Liver (tissue), 9 donors: ENCODE measurements around the gene MED8. TPM values are rescaled to one million over a fixed set of nuclear protein-coding genes. Genes with fewer than 3 reads are reported as not detected.

Experiments used
- DNase-seq: peaks from one replicate; pipeline ENCODE4 v3.0.0-alpha.2; 2017; ENCODE audit warnings: low spot score
- H3K27ac ChIP-seq, 2 donors: one replicate each; pipeline ENCODE4 v1.7.0; 2013; ENCODE audit warnings: inconsistent platforms in 2 of 2, low read length in 2 of 2, control low read depth in 1 of 2, low read depth in 1 of 2, mild to moderate bottlenecking in 1 of 2
- H3K27me3 ChIP-seq, 4 donors: one replicate each; pipeline versions ENCODE4 v1.6.1 to v1.7.0; 2013; ENCODE audit warnings: low read length in 3 of 4, inconsistent platforms in 1 of 4, mild to moderate bottlenecking in 1 of 4, moderate library complexity in 1 of 4; ENCODE audit not compliant: control insufficient read depth in 4 of 4, insufficient read depth in 4 of 4
- H3K36me3 ChIP-seq, 4 donors: one replicate each; pipeline versions ENCODE4 v1.6.1 to v1.7.0; 2013; ENCODE audit warnings: low read length in 3 of 4, mild to moderate bottlenecking in 3 of 4, low read depth in 1 of 4, moderate library complexity in 1 of 4; ENCODE audit not compliant: control insufficient read depth in 4 of 4, insufficient read depth in 3 of 4
- H3K4me1 ChIP-seq, 4 donors: one replicate each; pipeline versions ENCODE4 v1.6.1 to v1.7.0; 2013; ENCODE audit warnings: low read length in 3 of 4, mild to moderate bottlenecking in 3 of 4, moderate library complexity in 1 of 4; ENCODE audit not compliant: control insufficient read depth in 4 of 4, insufficient read depth in 4 of 4
- H3K4me3 ChIP-seq, 3 donors: one replicate each; pipeline versions ENCODE4 v1.6.1 to v1.7.0; 2013; ENCODE audit warnings: low read length in 3 of 3, control low read depth in 1 of 3, low read depth in 1 of 3, mild to moderate bottlenecking in 1 of 3
- H3K9ac ChIP-seq, 2 donors: one replicate each; pipeline ENCODE4 v1.7.0; 2013; ENCODE audit warnings: low read length in 2 of 2, mild to moderate bottlenecking in 2 of 2, moderate library complexity in 2 of 2, control low read depth in 1 of 2, low read depth in 1 of 2
- H3K9me3 ChIP-seq, 4 donors: one replicate each; pipeline versions ENCODE4 v1.6.1 to v1.7.0; 2013; ENCODE audit warnings: low read length in 3 of 4; ENCODE audit not compliant: control insufficient read depth in 4 of 4
- EGR1 ChIP-seq, 2 donors: IDR thresholded peaks; 2 replicates each; pipeline ENCODE4 v1.6.1; 2016 to 2018; ENCODE audit warnings: antibody characterized with exemption in 2 of 2, low read depth in 2 of 2
- FOXA1 ChIP-seq: IDR thresholded peaks from 2 replicates; pipeline ENCODE4 v1.6.1; 2016; ENCODE audit warnings: antibody characterized with exemption
- FOXA2 ChIP-seq: IDR thresholded peaks from 2 replicates; pipeline ENCODE4 v1.6.1; 2016; ENCODE audit warnings: antibody characterized with exemption
- GABPA ChIP-seq, 2 donors: IDR thresholded peaks in 1 of 2; conservative IDR thresholded peaks in 1 of 2; 2 replicates each; pipeline ENCODE4 v1.6.1; 2016; ENCODE audit warnings: antibody characterized with exemption in 2 of 2, mild to moderate bottlenecking in 1 of 2, moderate library complexity in 1 of 2
- HNF4A ChIP-seq, 2 donors: conservative IDR thresholded peaks; 2 replicates each; pipeline ENCODE4 v1.6.1; 2016; ENCODE audit warnings: antibody characterized with exemption in 2 of 2, mild to moderate bottlenecking in 2 of 2
- HNF4G ChIP-seq: IDR thresholded peaks from 2 replicates; pipeline ENCODE4 v1.6.1; 2016; ENCODE audit warnings: antibody characterized with exemption
- JUND ChIP-seq, 2 donors: IDR thresholded peaks; 2 replicates each; pipeline ENCODE4 v1.6.1; 2016; ENCODE audit warnings: antibody characterized with exemption in 2 of 2
- NR2F2 ChIP-seq: IDR thresholded peaks from 2 replicates; pipeline ENCODE4 v1.6.1; 2016; ENCODE audit warnings: antibody characterized with exemption
- RAD21 ChIP-seq, 2 donors: IDR thresholded peaks; 2 replicates each; pipeline ENCODE4 v1.6.1; 2016; ENCODE audit warnings: antibody characterized with exemption in 2 of 2, mild to moderate bottlenecking in 2 of 2
- RXRA ChIP-seq, 2 donors: IDR thresholded peaks; 2 replicates each; pipeline ENCODE4 v1.6.1; 2017 to 2018; ENCODE audit warnings: antibody characterized with exemption in 2 of 2, mild to moderate bottlenecking in 1 of 2
- SP1 ChIP-seq: IDR thresholded peaks from 2 replicates; pipeline ENCODE4 v1.6.1; 2018; ENCODE audit warnings: antibody characterized with exemption, mild to moderate bottlenecking
- TAF1 ChIP-seq: conservative IDR thresholded peaks from 2 replicates; pipeline ENCODE4 v1.6.1; 2016; ENCODE audit warnings: antibody characterized with exemption, mild to moderate bottlenecking
- YY1 ChIP-seq: IDR thresholded peaks from 2 replicates; pipeline ENCODE4 v1.6.1; 2016; ENCODE audit warnings: antibody characterized with exemption, mild to moderate bottlenecking
- WGBS: extraction: QIAGEN DNeasy Blood & Tissue Kit; methylation state at CpG from one replicate; pipeline ENCODE4 v1.1.7; 2013; 5-methylcytosine and 5-hydroxymethylcytosine counted together
- polyA plus RNA-seq, 2 donors: library from polyadenylated mRNA; stranded (reverse) in 1 of 2; unstranded in 1 of 2; fragments of 200-250 nt in 1 of 2; fragments of >200 nt in 1 of 2; fragmentation: Nextera tagmentation in 1 of 2; extraction: Ambion mirVana in 1 of 2; gene quantifications; one replicate each; pipeline versions ENCODE4 v1.2.1 to v1.2.3, GENCODE V29; 2013 to 2015
- total RNA-seq, 2 donors: library from RNA; depleted of rRNA; stranded (reverse); fragments of >200 nt; gene quantifications; one replicate each; pipeline ENCODE4 v1.2.3, GENCODE V29; 2014
- TF ChIP-seq, protein P1 (sequence below): IDR thresholded peaks from 2 replicates; pipeline ENCODE4 v1.6.1; 2016; ENCODE audit warnings: antibody characterized with exemption
- TF ChIP-seq, protein P2 (sequence below): IDR thresholded peaks from 2 replicates; pipeline ENCODE4 v1.6.1; 2016; ENCODE audit warnings: antibody characterized with exemption, mild to moderate bottlenecking
- TF ChIP-seq, protein P3 (sequence below): IDR thresholded peaks from 2 replicates; pipeline ENCODE4 v1.6.1; 2016; ENCODE audit warnings: antibody characterized with exemption
- TF ChIP-seq, protein P4 (sequence below): IDR thresholded peaks from 2 replicates; pipeline ENCODE4 v1.6.1; 2016; ENCODE audit warnings: antibody characterized with exemption
- donor health status: healthy.
- donor health status: healthy.
- donor health status: healthy.
- donor health status: healthy.
- donor health status: healthy.

The MED8 gene
- total and polyA plus RNA-seq, 4 donors, result 26.2 to 37.6 (median 29.1) TPM

DNA sequence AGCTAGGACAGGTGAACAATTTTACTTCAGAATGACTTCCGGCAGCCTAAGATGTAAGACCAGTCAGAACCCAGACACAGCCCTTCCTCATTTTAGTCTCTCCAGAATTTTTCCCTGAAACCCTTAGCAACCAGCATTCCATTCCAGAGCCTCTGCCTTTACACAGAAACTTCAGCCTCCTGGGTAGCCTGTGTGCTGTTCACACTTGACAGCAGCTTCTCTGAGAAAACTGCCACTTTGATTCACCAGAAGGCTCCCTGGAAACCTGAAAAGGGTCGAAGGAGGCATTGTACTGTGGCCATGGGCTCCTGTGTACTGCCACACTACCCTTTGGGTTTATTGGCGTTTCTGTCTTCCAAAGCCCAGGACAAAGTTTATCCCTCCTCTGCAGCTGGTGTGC lies 46.8 kb upstream of the MED8 start:
- DNase-seq, result no peak
- no peaks in the 10 kb centered on the region for H3K27me3 ChIP-seq
- H3K4me1 ChIP-seq, result peaks cover 0 to 6% (median 0%) of the 10 kb centered on the region in 4 donors
- H3K9ac ChIP-seq, result no peak overlapping the region
- TF ChIP-seq, protein P1, sequence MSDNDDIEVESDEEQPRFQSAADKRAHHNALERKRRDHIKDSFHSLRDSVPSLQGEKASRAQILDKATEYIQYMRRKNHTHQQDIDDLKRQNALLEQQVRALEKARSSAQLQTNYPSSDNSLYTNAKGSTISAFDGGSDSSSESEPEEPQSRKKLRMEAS, result no peak
- TF ChIP-seq HNF4A (conservative IDR thresholded peaks at IDR 0.05) (no peak), SP1 (no peak), FOXA2 (no peak), HNF4G (no peak), TAF1 (no peak), NR2F2 (no peak), EGR1 (IDR thresholded peaks at IDR 0.05; ENCODE audit: low read depth in 2 of 2) (no peak), JUND (IDR thresholded peaks at IDR 0.05) (no peak), YY1 (no peak), RAD21 (IDR thresholded peaks at IDR 0.05) (no peak), RXRA (IDR thresholded peaks at IDR 0.05) (no peak), FOXA1 (no peak)
- TF ChIP-seq, protein P2, sequence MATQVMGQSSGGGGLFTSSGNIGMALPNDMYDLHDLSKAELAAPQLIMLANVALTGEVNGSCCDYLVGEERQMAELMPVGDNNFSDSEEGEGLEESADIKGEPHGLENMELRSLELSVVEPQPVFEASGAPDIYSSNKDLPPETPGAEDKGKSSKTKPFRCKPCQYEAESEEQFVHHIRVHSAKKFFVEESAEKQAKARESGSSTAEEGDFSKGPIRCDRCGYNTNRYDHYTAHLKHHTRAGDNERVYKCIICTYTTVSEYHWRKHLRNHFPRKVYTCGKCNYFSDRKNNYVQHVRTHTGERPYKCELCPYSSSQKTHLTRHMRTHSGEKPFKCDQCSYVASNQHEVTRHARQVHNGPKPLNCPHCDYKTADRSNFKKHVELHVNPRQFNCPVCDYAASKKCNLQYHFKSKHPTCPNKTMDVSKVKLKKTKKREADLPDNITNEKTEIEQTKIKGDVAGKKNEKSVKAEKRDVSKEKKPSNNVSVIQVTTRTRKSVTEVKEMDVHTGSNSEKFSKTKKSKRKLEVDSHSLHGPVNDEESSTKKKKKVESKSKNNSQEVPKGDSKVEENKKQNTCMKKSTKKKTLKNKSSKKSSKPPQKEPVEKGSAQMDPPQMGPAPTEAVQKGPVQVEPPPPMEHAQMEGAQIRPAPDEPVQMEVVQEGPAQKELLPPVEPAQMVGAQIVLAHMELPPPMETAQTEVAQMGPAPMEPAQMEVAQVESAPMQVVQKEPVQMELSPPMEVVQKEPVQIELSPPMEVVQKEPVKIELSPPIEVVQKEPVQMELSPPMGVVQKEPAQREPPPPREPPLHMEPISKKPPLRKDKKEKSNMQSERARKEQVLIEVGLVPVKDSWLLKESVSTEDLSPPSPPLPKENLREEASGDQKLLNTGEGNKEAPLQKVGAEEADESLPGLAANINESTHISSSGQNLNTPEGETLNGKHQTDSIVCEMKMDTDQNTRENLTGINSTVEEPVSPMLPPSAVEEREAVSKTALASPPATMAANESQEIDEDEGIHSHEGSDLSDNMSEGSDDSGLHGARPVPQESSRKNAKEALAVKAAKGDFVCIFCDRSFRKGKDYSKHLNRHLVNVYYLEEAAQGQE, result no peak
- TF ChIP-seq, protein P3, sequence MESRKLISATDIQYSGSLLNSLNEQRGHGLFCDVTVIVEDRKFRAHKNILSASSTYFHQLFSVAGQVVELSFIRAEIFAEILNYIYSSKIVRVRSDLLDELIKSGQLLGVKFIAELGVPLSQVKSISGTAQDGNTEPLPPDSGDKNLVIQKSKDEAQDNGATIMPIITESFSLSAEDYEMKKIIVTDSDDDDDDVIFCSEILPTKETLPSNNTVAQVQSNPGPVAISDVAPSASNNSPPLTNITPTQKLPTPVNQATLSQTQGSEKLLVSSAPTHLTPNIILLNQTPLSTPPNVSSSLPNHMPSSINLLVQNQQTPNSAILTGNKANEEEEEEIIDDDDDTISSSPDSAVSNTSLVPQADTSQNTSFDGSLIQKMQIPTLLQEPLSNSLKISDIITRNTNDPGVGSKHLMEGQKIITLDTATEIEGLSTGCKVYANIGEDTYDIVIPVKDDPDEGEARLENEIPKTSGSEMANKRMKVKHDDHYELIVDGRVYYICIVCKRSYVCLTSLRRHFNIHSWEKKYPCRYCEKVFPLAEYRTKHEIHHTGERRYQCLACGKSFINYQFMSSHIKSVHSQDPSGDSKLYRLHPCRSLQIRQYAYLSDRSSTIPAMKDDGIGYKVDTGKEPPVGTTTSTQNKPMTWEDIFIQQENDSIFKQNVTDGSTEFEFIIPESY, result no peak
- TF ChIP-seq, protein P4, sequence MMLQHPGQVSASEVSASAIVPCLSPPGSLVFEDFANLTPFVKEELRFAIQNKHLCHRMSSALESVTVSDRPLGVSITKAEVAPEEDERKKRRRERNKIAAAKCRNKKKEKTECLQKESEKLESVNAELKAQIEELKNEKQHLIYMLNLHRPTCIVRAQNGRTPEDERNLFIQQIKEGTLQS, result no peak
- WGBS, result 86% methylated on average over 3 of the region's 3 CpGs
- no peaks in the 10 kb centered on the region for H3K9me3 ChIP-seq
- H3K4me3 ChIP-seq, result no peak overlapping the region
- H3K27ac ChIP-seq, result no peak overlapping the region
- peaks cover 5 to 64% (median 38%) of the 10 kb centered on the region in 4 donors for H3K36me3 ChIP-seq

DNA sequence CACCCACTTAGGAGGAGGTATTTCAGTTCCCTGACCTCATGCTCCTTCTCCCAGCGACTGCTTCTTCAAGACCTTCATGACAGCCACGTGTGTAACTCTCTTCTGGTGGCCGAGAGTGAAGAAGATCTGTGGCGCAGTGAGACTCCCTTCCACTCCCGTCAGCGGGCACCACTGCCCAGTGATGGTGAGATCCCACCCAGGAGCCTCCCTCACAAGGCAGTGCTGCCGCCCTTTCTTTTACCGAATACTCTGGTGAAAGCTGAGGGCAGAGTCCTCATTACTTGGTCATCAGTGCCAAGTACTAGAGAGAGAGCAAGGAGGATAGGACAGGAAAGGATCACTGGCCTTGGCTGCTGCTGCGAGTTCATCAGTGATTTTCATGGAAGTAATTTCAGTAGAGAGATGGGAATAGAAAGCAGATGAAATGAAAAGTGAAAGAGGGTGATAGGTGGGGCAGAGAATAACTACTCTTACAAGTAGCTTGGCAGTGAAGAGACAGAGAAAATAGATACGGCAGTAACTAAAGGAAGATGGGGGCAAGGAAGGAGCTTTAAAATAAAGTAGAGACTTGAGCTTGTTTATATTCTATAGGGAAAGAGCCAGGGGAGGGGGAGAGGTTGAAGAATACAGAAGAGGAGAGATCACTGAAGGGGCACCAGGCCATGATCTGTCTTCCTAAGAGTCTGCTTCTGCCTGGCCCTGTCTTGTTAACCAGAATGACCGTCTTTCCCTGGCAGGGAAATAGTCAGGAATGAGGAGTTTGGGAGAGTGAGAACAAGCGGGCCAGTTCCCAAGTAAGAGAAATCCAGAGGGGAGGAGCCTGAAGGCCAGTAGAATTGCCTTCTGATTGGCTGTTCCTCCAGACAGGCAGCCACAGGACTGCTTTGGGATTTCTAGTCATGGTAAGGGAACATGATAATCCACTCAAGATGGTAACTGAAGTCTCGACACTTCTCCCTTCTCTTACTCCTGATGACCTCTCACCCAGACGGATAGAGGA lies 45.8 kb upstream of the MED8 start:
- DNase-seq, result no peak
- H3K27ac ChIP-seq, result peak overlapping the region; percentile 11 to 34
- peaks cover 0 to 6% (median 0%) of the 10 kb centered on the region in 4 donors for H3K4me1 ChIP-seq
- H3K9ac ChIP-seq, result no peak overlapping the region
- no peaks in the 10 kb centered on the region for H3K9me3 ChIP-seq
- H3K36me3 ChIP-seq, result peaks cover 7 to 69% (median 41%) of the 10 kb centered on the region in 4 donors
- 77% methylated on average over 14 of the region's 14 CpGs for WGBS
- H3K4me3 ChIP-seq, result no peak overlapping the region
- no peaks in the 10 kb centered on the region for H3K27me3 ChIP-seq
- no peak for TF ChIP-seq YY1
- TF ChIP-seq, protein P3, result no peak
- no peak for TF ChIP-seq HNF4A (conservative IDR thresholded peaks at IDR 0.05)
- TF ChIP-seq RXRA (IDR thresholded peaks at IDR 0.05), result no peak
- TF ChIP-seq, protein P1, result no peak
- no peak for TF ChIP-seq EGR1 (IDR thresholded peaks at IDR 0.05; ENCODE audit: low read depth in 2 of 2)
- TF ChIP-seq, protein P4, result no peak
- no peak for TF ChIP-seq JUND (IDR thresholded peaks at IDR 0.05)
- TF ChIP-seq HNF4G, result no peak
- TF ChIP-seq GABPA (IDR thresholded peaks at IDR 0.05 in 1 of 2, conservative IDR thresholded peaks at IDR 0.05 in 1 of 2), result no peak
- no peak for TF ChIP-seq FOXA2
- no peak for TF ChIP-seq TAF1
